Kidney tubule cell (primary cell): ENCODE data around the gene HS6ST2.
"Not testable (repeated sequence)": the region's sequence is repeated elsewhere in the genome, so short reads cannot be mapped to it uniquely, and the experiment has no call there.

Experiments
- DNase-seq: peaks from one replicate; pipeline ENCODE4 v3.0.0-alpha.2; 2018; ENCODE audit warnings: low spot score

Gene HS6ST2

DNA sequence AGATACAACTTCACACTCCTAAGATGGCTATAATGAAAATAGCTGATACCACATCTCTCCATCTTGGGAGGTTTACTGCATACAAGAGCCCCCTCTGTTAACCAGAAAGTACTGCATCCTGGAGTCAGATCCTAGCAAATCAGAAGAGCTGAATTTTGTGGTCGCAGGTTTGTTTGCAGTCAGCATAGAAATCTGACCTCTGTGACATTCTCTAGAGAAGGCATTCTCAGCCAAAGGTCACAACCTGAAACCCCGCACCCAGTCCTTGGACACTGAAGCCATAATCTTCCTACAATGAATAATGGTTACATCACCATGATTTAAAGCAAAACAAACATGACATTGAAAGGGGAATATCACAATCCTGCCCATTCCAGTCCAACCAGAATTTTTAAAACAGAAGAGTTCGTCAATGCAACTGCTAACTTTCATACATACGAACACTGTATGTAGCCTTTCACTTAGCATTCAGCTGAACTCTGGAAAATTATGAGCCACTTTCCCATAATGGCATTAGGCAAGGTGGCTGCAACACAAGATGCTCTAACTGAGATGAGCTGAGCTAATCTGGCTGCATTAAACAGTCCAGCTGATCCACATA lies 17.6 kb downstream of the HS6ST2 start:
- peak; percentile 27 for DNase-seq

DNA sequence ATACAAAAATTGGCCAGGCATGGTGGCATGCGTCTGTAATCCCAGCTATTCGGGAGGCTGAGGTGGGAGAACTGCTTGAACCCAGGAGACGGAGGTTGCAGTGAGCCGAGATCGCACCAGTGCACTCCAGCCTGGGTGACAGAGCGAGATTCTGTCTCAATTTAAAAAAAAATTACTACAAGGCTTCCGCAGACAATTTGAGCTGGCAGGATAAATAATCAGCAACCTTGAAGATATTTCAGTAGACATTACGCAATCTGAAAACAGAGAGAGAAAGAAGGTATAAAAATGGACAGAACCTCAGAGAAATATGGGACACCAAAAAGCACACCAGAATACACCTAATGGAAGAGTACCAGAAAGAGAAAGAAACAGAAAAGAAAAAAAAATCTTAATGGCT lies 25.3 kb downstream of the HS6ST2 start:
- DNase-seq, result no peak

DNA sequence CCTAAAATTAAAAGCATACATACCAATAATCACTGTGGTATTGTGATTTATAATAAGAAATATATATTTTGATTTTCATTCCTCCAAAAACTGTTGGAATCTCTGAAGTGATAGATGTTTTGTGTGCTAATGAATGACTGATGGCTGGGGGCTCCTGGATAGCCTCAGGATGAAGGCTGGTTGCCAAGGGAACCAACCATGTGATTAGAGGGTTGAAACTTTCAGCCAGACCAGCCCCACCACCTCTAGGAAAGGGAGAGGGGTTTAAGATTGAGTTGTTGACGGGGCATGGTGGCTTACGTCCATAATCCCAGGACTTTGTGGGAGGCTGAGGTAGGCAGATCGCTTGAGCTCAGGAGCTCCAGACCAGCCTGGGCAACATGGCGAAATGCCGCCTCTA lies 34.0 kb downstream of the HS6ST2 start:
- DNase-seq, result no peak

DNA sequence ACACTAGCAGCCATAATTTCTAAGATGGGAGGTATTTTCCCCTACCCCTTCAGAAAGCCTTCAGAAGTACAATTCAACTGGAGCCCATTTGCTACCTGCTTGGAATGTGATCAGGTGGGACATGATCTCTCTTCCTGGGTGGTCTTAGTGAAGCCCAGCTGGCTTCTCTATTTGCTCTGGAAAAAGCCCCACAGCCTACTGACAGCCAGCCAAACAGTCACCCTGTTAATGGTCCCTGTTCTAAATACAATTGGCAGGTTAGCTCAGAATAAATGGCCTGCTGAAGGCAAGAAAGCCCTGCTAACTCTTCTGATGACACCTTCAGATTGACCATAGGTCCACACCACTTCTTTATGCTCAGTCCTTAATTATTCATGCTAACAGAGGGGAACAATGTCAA lies 39.9 kb downstream of the HS6ST2 start:
- DNase-seq, result no peak

DNA sequence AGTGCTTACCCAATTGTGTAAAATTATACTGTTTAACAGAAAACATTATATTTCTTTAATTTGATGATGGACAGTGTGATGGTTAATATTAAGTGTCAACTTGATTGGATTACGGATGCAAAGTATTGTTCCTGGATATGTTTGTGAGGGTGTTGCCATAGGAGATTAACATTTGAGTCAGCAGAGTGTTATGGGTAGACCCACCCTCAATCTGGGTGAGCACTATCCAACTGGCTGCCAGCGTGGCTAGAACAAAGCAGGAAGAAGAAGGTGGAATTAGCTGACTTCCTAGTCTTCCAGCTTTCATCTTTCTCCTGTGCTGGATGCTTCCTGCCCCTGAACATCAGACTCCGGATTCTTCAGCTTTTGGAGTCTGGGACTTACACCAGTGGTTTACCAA lies 42.1 kb downstream of the HS6ST2 start:
- DNase-seq, result no peak

DNA sequence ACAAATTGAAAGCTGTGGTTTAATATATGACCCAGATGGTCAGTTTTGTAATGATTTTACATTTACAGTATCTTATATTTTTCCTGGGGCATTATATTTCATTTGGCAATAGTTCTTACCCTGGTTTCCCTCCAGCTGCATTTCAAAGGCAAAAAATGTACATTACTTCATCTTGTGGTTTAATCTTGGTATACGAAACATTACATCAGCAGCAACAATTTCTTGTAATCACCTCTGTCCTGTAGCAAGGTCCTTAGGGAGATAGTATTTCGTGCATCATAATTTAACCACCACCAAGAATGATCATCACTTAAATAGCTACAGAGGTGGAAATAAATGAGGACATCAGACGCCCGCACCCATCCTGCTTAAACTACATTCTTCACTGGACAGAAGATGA lies 48.8 kb downstream of the HS6ST2 start:
- no peak for DNase-seq

DNA sequence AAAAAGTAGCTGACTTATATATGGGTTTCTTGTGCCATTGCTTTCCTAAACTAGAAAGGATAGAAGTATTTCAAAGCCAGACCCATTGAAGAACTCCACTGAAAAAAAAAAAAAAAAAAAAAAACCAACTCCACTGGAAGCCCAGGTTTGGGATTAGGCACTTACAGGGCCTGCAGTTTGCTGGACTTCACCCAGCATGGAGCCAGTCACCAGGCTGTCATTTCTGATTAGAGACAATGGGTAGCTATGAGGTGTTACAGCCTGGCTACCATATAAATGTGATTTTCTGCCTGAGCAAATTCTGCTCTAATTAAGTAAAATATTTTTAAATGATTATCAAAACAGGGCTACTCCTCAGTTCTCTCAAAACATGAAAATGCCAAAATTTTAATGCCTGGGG lies 49.5 kb downstream of the HS6ST2 start:
- no peak for DNase-seq

DNA sequence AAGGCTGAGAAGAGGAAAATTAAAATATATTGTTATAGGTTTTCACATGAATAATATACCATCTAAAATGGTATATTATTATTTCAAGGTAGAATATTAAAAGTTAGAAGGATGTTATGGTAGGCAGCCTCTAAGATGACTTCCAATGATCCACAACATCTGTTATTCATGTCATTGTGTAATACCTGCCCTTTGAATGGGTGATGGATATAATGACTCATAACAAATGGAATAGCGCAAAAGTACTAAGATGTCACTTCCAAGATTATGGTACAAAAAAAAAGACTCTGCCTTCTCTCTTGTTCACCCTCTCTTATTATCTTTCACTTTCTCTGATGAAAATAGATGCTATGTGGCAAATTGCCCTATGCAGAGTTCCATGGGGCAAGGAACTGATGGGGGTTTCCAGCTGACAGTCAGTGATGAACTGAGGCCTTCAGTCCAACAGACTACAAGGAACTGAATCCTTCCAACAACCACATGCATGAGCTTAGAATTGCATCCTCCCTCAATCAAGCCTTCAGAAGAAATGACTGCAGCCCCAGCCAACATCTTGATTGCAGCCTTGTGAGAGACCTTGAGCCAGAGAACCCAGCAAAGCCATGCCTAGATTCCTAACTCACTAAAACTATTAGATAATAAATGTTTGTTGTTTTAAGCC lies 57.7 kb downstream of the HS6ST2 start:
- DNase-seq, result peak; percentile 3

DNA sequence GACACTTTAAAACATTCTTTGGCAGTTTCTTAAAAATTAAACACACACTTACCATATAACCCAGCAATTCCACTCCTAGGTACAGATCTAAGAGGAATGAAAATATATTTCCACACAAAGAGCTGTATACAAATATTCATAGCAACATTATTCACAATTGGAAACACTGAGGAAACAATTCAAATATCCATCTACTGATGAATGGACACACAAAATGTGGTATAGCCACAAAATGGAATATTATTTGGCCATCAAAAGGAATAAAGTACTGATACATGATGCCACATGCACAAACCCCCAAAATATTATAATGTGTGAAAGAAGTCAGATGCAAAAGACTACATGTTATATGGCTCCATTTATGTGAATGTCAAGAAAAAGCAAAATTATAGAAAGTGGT lies 70.9 kb downstream of the HS6ST2 start:
- no peak for DNase-seq

DNA sequence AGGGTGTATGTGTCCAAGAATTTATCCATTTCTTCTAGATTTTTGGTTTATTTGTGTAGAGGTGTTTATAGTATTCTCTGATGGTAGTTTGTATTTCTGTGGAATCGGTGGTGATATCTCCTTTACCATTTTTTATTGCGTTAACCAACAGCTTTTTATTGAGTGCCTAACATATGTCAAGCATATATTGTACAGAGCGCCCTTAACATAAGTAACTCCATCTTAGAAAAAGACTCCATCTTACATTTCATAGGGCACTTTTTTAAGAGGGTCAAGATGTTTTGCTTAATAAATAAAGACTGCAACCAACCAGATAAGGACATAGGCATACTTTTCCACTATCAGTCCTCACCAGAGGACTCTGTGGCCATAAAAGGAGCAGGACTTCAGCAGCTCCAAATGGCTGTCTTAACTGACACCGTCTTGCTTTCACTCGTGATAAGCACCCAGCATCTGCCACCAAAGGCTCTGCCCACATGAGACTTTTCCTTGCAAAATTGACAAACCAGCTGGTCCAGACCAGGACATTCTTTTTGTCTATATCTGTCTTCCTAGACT lies 75.0 kb downstream of the HS6ST2 start:
- DNase-seq, result no peak

DNA sequence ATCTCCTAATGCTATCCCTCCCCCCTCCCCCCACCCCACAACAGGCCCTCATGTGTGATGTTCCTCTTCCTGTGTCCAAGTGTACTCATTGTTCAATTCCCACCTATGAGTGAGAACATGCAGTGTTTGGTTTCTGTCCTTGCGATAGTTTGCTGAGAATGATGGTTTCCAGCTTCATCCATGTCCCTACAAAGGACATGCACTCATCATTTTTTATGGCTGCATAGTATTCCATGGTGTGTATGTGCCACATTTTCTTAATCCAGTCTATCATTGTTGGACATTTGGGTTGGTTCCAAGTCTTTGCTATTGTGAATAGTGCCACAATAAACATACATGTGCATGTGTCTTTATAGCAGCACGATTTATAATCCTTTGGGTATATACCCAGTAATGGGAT lies 77.7 kb downstream of the HS6ST2 start:
- not testable (repeated sequence) for DNase-seq

DNA sequence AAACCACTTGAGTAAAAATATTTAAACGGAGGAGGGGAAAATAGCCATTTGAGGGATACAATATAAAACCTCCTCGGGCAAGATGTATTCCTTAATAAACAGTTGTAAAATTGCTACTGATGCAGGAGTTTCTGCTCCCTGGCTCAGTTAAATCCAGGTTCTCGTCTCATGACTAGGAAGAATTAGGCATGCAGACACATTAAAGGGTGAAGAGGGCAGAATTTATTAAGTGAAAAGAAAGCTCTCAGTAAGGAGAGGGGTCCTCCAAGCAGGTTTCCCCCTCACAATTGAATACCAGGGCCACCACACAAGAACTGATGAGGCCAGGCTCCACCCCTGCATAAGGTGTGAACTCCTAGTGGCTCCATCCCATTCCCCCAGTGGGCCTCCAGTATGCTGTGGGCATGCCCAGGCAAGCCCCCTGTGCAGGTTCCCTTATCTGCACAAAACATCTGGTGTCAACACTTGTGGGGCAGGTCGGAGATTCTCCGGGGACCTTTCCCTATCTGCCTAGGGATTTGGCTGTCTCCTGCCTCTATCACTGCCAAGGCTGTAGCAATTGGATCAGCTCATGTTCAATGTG lies 80.4 kb downstream of the HS6ST2 start:
- no peak for DNase-seq

DNA sequence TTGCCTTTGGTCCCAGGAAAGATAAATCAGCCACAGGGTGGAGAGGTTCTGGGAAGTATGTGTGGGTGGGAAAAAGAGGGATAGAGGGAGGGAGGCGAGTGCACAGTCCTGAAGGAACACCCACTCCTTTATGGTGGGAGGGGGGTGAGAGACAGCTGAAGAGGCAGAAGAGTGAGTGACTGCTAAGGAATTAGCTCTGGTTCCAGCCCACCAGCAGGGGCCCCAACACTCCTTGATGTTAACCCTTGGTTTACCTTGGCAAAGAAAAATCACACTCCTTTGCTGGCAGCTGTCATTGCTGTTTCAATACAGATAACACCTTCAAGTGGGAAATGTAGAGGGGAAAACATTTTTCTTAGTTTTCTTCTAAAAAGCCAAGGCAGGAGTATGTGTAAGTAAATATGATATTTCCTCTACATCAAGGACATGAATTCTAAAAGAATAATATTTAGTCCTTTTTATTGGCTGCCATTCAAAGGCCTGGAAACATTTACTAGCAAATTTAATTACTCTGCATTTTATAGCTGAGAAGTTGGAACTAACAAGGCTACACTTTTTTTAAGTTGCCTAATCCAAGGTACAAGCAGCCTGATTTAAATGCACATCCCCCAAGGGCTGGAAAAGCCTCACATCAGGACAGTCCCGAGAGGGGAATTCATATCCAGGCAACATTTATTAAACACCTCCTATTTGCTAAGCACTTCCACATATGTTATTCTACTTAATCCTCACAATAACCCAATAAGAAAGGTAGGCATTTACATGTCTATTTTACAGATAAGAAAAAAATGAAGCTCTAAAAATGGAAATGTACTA lies 81.7 kb downstream of the HS6ST2 start:
- no peak for DNase-seq

DNA sequence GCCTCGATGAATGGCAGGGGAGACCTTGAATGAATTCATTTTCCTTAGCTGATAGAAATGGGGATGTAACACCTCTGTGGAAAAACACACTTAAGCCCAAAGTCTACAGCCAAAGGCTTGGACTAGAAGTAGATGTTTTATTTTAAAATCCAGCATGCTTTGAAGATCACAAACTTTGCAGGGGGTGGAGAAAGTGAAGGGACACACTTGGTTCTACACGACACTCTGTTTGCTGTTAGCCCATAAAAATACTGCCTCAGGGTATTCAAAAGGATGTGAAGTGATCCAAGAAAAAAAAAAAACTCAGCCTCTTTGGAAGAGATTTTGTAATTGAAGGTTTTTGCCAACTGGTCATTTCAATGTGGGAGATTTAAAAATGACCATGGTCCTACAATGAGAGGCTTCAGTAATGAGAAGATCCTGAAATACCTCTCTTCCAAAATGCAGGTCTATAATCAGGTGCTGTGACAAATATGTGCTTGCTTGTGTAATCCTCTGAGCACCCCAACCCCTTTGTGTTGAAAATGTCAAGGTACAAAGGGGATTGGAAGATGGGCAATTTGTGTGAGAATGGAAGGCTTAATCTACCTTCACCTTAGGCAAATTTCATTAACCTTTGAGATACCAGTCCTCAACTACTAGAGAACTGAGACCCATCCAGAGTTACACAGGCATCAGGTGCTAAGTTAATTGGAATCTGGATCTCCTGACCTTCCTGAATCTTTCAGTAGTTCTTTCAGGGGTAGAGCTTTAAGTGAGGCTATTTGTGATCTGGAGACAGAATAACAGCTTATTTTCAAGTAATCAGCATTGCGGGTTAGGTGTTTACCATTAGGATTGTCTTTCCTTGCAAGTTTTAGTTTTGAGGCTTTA lies 82.5 kb downstream of the HS6ST2 start:
- DNase-seq, result no peak

DNA sequence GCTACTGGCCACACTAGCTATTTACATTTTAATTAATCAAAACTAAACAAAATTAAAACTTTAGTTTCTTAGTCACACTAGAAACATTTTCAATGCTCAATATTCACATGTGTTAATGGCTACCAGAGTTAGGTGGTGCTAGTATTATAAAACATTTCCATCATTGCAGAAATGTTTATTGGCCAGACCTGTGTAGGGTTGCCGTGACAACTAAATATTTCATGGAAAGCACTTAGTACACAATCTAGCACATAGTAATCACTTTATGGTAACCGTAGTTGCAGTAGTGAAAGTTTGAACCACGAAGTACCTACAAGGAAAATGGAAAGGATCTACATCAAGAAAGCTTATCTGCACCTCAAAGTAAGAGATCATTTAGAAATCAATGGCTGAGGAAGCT lies 95.9 kb downstream of the HS6ST2 start:
- no peak for DNase-seq

DNA sequence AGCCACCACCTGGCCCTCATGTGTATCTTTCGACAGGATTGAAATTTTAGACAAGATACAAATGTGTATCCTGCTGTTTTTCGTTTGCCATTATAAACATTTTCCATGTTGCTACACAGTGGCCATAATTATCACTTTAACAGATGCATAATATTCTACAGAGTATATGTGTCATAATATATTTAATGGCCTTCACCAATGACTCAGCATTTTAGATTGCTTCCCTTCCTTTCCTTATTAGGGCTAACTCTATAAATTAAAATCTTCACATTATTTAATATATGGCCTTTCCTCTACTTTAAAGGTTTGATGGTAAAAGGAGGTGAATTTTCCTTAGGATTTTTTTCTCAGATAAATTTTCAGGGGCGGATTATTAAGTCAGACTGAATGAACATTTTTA lies 97.4 kb downstream of the HS6ST2 start:
- DNase-seq, result no peak

DNA sequence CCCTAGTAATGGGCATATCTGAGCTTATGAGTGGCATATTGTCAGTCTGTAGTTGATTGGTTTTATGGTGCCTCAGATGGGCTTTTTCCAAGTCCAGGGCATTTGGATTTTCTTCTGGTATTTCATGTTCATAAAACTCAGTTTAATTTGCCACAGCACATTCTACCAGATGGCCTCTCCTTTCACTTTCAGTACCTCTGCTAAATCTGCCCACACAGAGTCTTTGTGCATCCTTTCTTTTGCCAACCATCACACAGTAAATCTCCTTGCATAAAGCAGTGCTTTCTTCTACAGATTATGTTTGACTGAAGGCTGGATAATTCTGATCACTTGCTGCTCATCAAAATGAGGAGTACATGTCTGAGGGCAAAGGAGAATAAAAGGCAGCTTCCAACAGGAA lies 98.2 kb downstream of the HS6ST2 start:
- DNase-seq, result no peak

DNA sequence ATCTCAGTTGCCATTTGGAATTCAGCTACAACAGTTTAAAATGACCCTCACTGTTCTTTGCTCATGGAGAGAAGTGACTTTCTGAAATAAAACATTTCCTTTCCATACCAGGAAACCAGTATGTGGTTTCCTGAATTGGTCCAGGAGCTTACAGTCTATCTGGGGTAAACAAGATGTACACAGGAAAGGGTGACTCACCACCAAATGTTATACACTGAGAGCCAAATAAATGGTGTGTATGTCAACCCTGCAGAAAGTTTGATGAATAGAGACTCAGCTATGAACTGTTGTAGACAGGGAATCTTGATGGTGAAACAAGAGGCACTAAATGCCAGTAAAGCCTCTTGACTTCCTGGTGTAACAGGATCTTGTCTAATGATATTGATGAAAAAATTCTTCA lies 100.4 kb downstream of the HS6ST2 start:
- DNase-seq, result peak; percentile 30

DNA sequence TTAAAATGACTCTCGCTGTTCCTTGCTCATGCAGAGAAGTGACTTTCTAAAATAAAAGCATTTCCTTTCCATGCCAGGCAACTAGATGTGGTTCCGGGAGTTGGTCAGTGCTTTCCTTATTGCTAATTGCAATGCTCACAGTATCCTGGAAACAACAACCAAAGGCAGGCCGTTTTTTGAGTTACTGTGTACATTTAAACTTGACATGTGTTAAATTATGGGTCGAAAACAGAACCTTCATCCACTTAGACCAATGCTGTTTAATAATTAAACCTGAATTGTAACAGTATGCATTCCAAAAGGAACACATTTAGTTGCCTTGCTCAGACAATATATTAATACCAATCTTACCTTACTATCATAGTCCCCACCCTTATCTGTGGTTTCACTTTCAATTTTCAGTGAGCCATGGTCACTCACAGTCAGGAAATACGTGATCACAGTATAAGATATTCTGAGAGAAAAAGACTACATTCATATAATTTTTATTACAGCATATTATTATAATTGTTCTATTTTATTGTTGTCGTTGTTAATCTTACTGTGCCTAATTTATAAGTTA lies 102.6 kb downstream of the HS6ST2 start:
- peak; percentile 27 for DNase-seq

DNA sequence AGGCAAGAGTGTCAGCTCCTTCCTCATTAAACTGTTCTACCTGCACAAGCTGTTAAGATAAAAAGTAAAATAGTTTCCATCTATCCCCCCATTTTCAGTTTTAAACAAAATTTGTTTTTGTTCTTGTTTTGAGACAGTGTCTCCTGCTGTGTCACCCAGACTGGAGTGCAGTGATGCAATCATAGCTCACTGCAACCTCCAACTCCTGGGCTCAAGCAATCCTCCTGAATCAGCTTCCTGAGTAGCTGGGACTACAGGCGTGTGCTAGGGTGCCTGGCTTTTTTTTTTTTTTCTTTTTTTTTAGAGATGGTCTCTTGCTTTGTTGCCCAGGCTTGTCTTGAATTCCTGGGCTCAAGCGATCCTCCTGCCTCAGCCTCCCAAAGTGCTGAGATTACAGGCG lies 105.4 kb downstream of the HS6ST2 start:
- DNase-seq, result peak; percentile 40

DNA sequence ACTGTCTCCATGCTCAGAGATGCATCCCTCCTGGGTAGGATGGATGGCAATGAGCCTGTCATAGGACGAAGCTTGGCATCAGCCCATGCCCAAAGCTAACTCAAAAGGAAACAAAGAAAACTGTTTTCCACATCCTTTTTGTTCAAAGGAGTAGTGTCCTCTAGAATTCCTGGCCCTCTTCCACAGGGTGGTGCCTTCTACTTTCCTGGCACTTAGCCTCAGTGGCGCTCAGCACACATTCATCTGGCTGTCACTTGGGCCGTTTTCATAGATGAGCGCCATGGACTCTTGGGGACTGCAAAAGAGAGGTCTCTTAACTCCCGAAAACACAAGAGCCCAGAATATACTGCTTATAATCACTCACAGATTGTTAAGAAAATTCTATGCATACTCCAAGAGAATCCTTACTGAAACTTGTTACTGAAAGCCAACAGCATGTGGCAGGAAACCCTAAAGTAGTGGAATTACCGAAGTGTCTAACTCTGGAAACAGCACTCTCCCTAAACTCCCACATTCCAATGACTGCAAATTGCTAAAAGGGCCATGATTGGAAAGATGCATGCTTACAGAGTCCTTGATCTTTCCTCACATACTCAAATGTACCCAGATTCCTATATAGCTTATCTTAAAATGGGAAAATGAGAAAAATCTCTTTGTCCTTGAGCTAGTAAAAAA lies 110.0 kb downstream of the HS6ST2 start:
- DNase-seq, result no peak
